ENCODE measurements around the gene SPIN2B. TPM values are rescaled to one million over a fixed set of nuclear protein-coding genes. Genes with fewer than 3 reads are reported as not detected.
"Not testable (repeated sequence)": the region's sequence is repeated elsewhere in the genome, so short reads cannot be mapped to it uniquely, and the experiment has no call there.

The SPIN2B gene
- total RNA-seq, 1 donor from 2014 or later = 6.0 TPM

DNA sequence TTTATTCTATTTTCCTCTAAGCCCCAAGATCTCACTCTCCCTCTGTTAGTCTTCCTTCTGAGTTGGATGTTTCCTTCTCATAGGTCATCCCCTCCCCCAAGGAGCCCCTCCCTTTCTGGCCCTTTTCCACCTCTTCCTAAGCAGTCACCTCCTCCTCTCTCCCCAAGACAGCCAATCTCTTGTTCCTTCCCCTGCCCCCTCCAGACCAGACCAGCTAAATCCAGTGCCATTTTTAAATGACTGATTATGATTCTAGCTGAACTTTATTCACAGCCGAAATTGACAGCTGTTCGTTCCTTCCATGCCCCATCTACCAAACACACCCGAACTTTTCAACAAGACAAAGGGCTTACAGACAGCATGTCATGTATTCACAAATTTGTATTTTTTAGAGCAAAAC lies 13.9 kb upstream of the SPIN2B start:
- TF ChIP-seq EZH2 (IDR thresholded peaks at IDR 0.05) (no peak), EZH2phosphoT487 (IDR thresholded peaks at IDR 0.05) (no peak)
- TF ChIP-seq, protein P1, sequence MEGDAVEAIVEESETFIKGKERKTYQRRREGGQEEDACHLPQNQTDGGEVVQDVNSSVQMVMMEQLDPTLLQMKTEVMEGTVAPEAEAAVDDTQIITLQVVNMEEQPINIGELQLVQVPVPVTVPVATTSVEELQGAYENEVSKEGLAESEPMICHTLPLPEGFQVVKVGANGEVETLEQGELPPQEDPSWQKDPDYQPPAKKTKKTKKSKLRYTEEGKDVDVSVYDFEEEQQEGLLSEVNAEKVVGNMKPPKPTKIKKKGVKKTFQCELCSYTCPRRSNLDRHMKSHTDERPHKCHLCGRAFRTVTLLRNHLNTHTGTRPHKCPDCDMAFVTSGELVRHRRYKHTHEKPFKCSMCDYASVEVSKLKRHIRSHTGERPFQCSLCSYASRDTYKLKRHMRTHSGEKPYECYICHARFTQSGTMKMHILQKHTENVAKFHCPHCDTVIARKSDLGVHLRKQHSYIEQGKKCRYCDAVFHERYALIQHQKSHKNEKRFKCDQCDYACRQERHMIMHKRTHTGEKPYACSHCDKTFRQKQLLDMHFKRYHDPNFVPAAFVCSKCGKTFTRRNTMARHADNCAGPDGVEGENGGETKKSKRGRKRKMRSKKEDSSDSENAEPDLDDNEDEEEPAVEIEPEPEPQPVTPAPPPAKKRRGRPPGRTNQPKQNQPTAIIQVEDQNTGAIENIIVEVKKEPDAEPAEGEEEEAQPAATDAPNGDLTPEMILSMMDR (IDR thresholded peaks at IDR 0.05) = no peak
- no peaks in the 10 kb centered on the region for H3K79me2 ChIP-seq (ENCODE audit: low read depth)
- no peaks in the 10 kb centered on the region for H3K36me3 ChIP-seq
- Mint-ChIP-seq H3K4me3 (no peak overlapping the region), H3K9me3 (peaks cover 4% of the 10 kb centered on the region), H3K36me3 (peaks cover 2% of the 10 kb centered on the region), H3K4me1 (peaks cover 4% of the 10 kb centered on the region), H3K27ac (no peak overlapping the region), H3K27me3 (ENCODE audit: insufficient read depth, low read depth) (no peaks in the 10 kb centered on the region)
- no peak for DNase-seq (ENCODE audit: low spot score)
- H3K4me1 ChIP-seq = no peaks in the 10 kb centered on the region
- H3K4me3 ChIP-seq = no peak overlapping the region
- H3K27ac ChIP-seq = no peak overlapping the region
- H4K20me1 ChIP-seq (ENCODE audit: low read depth) = no peaks in the 10 kb centered on the region
- no peak overlapping the region for H2AFZ ChIP-seq (replicated peaks)
- no peaks in the 10 kb centered on the region for H3K9me3 ChIP-seq (ENCODE audit: low read depth)
- peaks cover 7% of the 10 kb centered on the region for H3F3A ChIP-seq (ENCODE audit: low read depth)
- no peak overlapping the region for H3K4me2 ChIP-seq
- no peaks in the 10 kb centered on the region for H3K27me3 ChIP-seq
- no peak overlapping the region for H3K9ac ChIP-seq

DNA sequence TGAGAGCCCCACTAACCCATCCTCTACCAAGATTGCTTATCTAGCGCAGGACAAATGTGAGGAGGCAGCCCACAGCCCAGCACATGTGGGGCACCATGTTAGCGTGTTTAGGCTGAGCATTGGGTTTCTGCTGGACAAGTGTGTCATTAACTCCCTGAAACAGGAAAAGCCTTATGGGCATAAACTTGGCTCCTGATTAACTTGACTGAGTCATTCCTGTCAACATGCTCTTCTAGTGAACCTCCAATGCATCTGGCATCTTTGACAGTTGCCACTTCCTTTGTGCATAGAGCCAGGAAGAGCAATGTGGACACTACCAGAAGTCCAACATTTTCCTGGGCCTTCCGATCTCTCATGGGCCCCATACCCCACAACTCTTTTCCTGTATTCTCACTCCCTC lies 13.4 kb upstream of the SPIN2B start:
- no peak overlapping the region for H2AFZ ChIP-seq (replicated peaks)
- H3K9ac ChIP-seq = no peak overlapping the region
- H3K36me3 ChIP-seq = no peaks in the 10 kb centered on the region
- no peak overlapping the region for H3K27ac ChIP-seq
- H3K79me2 ChIP-seq (ENCODE audit: low read depth) = no peaks in the 10 kb centered on the region
- H3K27me3 Mint-ChIP-seq (ENCODE audit: insufficient read depth, low read depth) = no peaks in the 10 kb centered on the region
- no peaks in the 10 kb centered on the region for H3K27me3 ChIP-seq
- peaks cover 2% of the 10 kb centered on the region for H3K36me3 Mint-ChIP-seq
- DNase-seq (ENCODE audit: low spot score) = no peak
- peaks cover 4% of the 10 kb centered on the region for H3K9me3 Mint-ChIP-seq
- H3K4me1 ChIP-seq = no peaks in the 10 kb centered on the region
- no peaks in the 10 kb centered on the region for H3K9me3 ChIP-seq (ENCODE audit: low read depth)
- H4K20me1 ChIP-seq (ENCODE audit: low read depth) = no peaks in the 10 kb centered on the region
- H3K4me1 Mint-ChIP-seq = peaks cover 4% of the 10 kb centered on the region
- no peak overlapping the region for H3K4me3 Mint-ChIP-seq
- no peak overlapping the region for H3K4me3 ChIP-seq
- H3F3A ChIP-seq (ENCODE audit: low read depth) = peaks cover 7% of the 10 kb centered on the region
- H3K27ac Mint-ChIP-seq = no peak overlapping the region
- TF ChIP-seq, protein P1 (IDR thresholded peaks at IDR 0.05) = no peak
- H3K4me2 ChIP-seq = no peak overlapping the region

DNA sequence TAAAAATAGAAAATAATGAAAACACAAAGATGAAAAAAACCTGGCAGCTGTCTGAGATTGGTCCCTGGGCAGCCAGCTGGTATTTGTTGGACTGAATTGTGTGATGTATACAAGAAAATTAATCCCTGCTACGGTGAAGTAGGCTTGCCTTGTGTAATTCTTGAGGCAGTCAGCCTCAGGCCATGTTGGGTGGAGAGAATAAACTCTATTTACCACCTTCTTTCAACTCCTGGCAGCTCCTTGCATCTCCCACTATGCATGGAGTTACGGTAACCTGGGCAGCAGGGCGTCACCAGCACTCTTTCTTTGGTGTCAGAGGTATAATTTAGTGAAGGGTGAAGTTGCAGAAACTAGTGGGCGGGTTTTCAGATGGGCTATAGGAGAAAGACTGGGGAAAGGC lies 12.4 kb upstream of the SPIN2B start:
- peaks cover 2% of the 10 kb centered on the region for H3K36me3 Mint-ChIP-seq
- no peak overlapping the region for H3K27ac ChIP-seq
- H3K36me3 ChIP-seq = no peaks in the 10 kb centered on the region
- H3F3A ChIP-seq (ENCODE audit: low read depth) = peaks cover 7% of the 10 kb centered on the region
- no peak for DNase-seq (ENCODE audit: low spot score)
- H3K27ac Mint-ChIP-seq = no peak overlapping the region
- no peak overlapping the region for H3K4me3 Mint-ChIP-seq
- no peak overlapping the region for H3K4me3 ChIP-seq
- no peaks in the 10 kb centered on the region for H4K20me1 ChIP-seq (ENCODE audit: low read depth)
- H3K4me1 Mint-ChIP-seq = peaks cover 4% of the 10 kb centered on the region
- H3K9me3 ChIP-seq (ENCODE audit: low read depth) = no peaks in the 10 kb centered on the region
- H2AFZ ChIP-seq (replicated peaks) = no peak overlapping the region
- no peaks in the 10 kb centered on the region for H3K9me3 Mint-ChIP-seq
- H3K79me2 ChIP-seq (ENCODE audit: low read depth) = no peaks in the 10 kb centered on the region
- TF ChIP-seq, protein P1 (IDR thresholded peaks at IDR 0.05) = no peak
- no peak for TF ChIP-seq EZH2phosphoT487 (IDR thresholded peaks at IDR 0.05)
- no peak for TF ChIP-seq EZH2 (IDR thresholded peaks at IDR 0.05)
- no peak overlapping the region for H3K9ac ChIP-seq
- H3K27me3 ChIP-seq = no peaks in the 10 kb centered on the region
- no peak overlapping the region for H3K4me2 ChIP-seq
- H3K27me3 Mint-ChIP-seq (ENCODE audit: insufficient read depth, low read depth) = no peaks in the 10 kb centered on the region
- H3K4me1 ChIP-seq = no peaks in the 10 kb centered on the region

DNA sequence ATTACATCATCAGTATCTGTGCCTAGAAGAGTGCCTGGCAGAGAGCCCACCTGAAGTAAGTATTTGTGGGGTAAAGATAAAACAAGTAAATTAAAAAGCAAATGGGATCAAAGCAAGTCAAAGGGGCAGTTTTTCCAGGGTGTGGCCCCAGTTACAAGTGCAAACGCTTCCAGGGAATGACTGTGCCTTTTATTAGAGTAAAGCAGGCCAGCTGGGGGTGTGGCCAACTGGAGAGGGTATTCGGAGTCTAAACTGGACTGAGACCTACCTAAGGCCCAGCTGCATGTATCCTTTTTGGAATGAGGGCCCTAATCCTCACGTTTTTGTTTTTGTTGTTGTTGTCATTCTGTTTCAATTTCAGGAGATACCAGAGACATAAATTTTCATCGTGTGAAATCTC lies 11.9 kb upstream of the SPIN2B start:
- H3K4me3 Mint-ChIP-seq; H3K27ac Mint-ChIP-seq; H3K4me2 ChIP-seq; H3K36me3 Mint-ChIP-seq; H3K4me1 ChIP-seq; H2AFZ ChIP-seq (replicated peaks); H4K20me1 ChIP-seq (ENCODE audit: low read depth); H3K9ac ChIP-seq; H3K9me3 Mint-ChIP-seq; H3K27me3 ChIP-seq; H3F3A ChIP-seq (ENCODE audit: low read depth); H3K27ac ChIP-seq; DNase-seq (ENCODE audit: low spot score); H3K9me3 ChIP-seq (ENCODE audit: low read depth); H3K36me3 ChIP-seq; H3K79me2 ChIP-seq (ENCODE audit: low read depth); H3K4me1 Mint-ChIP-seq; H3K4me3 ChIP-seq; H3K27me3 Mint-ChIP-seq (ENCODE audit: insufficient read depth, low read depth): not testable (repeated sequence)
